HG02571 (cell line): ENCODE data around the gene CLEC3A.
"Not testable (repeated sequence)": the region's sequence is repeated elsewhere in the genome, so short reads cannot be mapped to it uniquely, and the experiment has no call there.

Experiments
- ATAC-seq: cut with Tn5 transposase; IDR thresholded peaks from one replicate; pipeline ENCODE4 v1.9.1; 2021; ENCODE audit warnings: mild to moderate bottlenecking, moderate library complexity; ENCODE audit not compliant: unreplicated experiment

CLEC3A gene

GRCh38 chr16:78025631-78026030 lies 3.3 kb downstream of the CLEC3A start:
- no peak for ATAC-seq

GRCh38 chr16:78028018-78028417 lies 5.7 kb downstream of the CLEC3A start:
- no peak for ATAC-seq

GRCh38 chr16:78034530-78034929 lies 12.2 kb downstream of the CLEC3A start:
- no peak for ATAC-seq

GRCh38 chr16:78035012-78035411 lies 12.7 kb downstream of the CLEC3A start:
- no peak for ATAC-seq

- no peak for ATAC-seq
Observed at GRCh38 chr16:78040396-78040795, 18.0 kb downstream of the CLEC3A start.

GRCh38 chr16:78045865-78046581 lies 23.7 kb downstream of the CLEC3A start:
- no peak for ATAC-seq

GRCh38 chr16:78048319-78048718 lies 26.0 kb downstream of the CLEC3A start:
- ATAC-seq = no peak

- no peak for ATAC-seq
Observed at GRCh38 chr16:78050734-78051400, 28.5 kb downstream of the CLEC3A start.

GRCh38 chr16:78057803-78058564 lies 35.6 kb downstream of the CLEC3A start:
- ATAC-seq = no peak

- ATAC-seq = not testable (repeated sequence)
Observed at GRCh38 chr16:78059806-78060205, 37.5 kb downstream of the CLEC3A start.

- no peak for ATAC-seq
Observed at GRCh38 chr16:78060295-78060694, 37.9 kb downstream of the CLEC3A start.

GRCh38 chr16:78060809-78061208 lies 38.5 kb downstream of the CLEC3A start:
- no peak for ATAC-seq

GRCh38 chr16:78065319-78065718 lies 43.0 kb downstream of the CLEC3A start:
- ATAC-seq = no peak

- ATAC-seq = no peak
Observed at GRCh38 chr16:78069913-78070312, 47.6 kb downstream of the CLEC3A start.

- no peak for ATAC-seq
Observed at GRCh38 chr16:78072275-78072674, 49.9 kb downstream of the CLEC3A start.

- ATAC-seq = no peak
Observed at GRCh38 chr16:78075800-78076199, 53.5 kb downstream of the CLEC3A start.

- ATAC-seq = no peak
Observed at GRCh38 chr16:78081341-78081740, 59.0 kb downstream of the CLEC3A start.
